HepG2 (cell line): ENCODE measurements around the gene CAPN8. TPM values are rescaled to one million over a fixed set of nuclear protein-coding genes. Genes with fewer than 3 reads are reported as not detected.

Source experiments
- ELF1 ChIP-seq: sonication (generic); formaldehyde crosslinking; IDR thresholded peaks from 2 replicates; pipeline ENCODE4 v1.4.0; 2020; ENCODE audit warnings: missing genetic modification reagents
- FOXA3 ChIP-seq: IDR thresholded peaks from 2 replicates; pipeline ENCODE4 v1.6.1; 2016; ENCODE audit warnings: missing genetic modification reagents, missing compliant biosample characterization
- FOXC1 ChIP-seq: sonication (generic); formaldehyde crosslinking; IDR thresholded peaks from 2 replicates; pipeline ENCODE4 v1.8.0; 2022; ENCODE audit warnings: mild to moderate bottlenecking, missing genetic modification reagents, borderline replicate concordance
- GABPB1 ChIP-seq: IDR thresholded peaks from 2 replicates; pipeline ENCODE4 v1.6.1; 2016; ENCODE audit warnings: mild to moderate bottlenecking, missing genetic modification reagents, moderate library complexity, missing compliant biosample characterization
- GATAD2A ChIP-seq: IDR thresholded peaks from 2 replicates; pipeline ENCODE4 v1.6.1; 2016
- HMG20A ChIP-seq: IDR thresholded peaks from 2 replicates; pipeline ENCODE4 v1.6.1; 2016; ENCODE audit warnings: borderline replicate concordance
- MAX ChIP-seq: IDR thresholded peaks from 2 replicates; pipeline ENCODE4 v1.6.1; 2012; ENCODE audit warnings: inconsistent platforms
- NCOA5 ChIP-seq: sonication (generic); formaldehyde crosslinking; IDR thresholded peaks from 2 replicates; pipeline ENCODE4 v1.4.0; 2020; ENCODE audit warnings: missing genetic modification reagents
- NFIC ChIP-seq: IDR thresholded peaks from 2 replicates; pipeline ENCODE4 v1.6.1; 2012; ENCODE audit warnings: mild to moderate bottlenecking, low read length, inconsistent platforms
- NR2F6 ChIP-seq, 2 experiments: IDR thresholded peaks; 2 replicates each; pipeline ENCODE4 v1.6.1; 2016; ENCODE audit warnings: antibody characterized with exemption in 1 of 2, mild to moderate bottlenecking in 1 of 2
- PRDM10 ChIP-seq: sonication (generic); formaldehyde crosslinking; IDR thresholded peaks from 2 replicates; pipeline ENCODE4 v1.4.0; 2020; ENCODE audit warnings: low read depth, missing genetic modification reagents
- SP1 ChIP-seq, 2 experiments: fragments of 450-650 bp in 1 of 2; sonication (generic) in 1 of 2; formaldehyde crosslinking in 1 of 2; IDR thresholded peaks; 2 replicates each; pipeline versions ENCODE4 v1.4.0 to v1.6.1; 2016 to 2020; ENCODE audit warnings: missing genetic modification reagents in 1 of 2
- ZBTB44 ChIP-seq: sonication (generic); formaldehyde crosslinking; IDR thresholded peaks from 2 replicates; pipeline ENCODE4 v1.4.0; 2020; ENCODE audit warnings: missing genetic modification reagents
- ZFP82 ChIP-seq: sonication (generic); formaldehyde crosslinking; IDR thresholded peaks from 2 replicates; pipeline ENCODE4 v1.5.1; 2020; ENCODE audit warnings: mild to moderate bottlenecking, missing genetic modification reagents, borderline replicate concordance
- ZFX ChIP-seq: sonication (generic); formaldehyde crosslinking; IDR thresholded peaks from 2 replicates; pipeline ENCODE4 v1.4.0; 2020; ENCODE audit warnings: mild to moderate bottlenecking, low read depth, missing genetic modification reagents, moderate library complexity
- ZNF563 ChIP-seq: sonication (generic); formaldehyde crosslinking; IDR thresholded peaks from 2 replicates; pipeline ENCODE4 v1.8.0; 2022; ENCODE audit warnings: mild to moderate bottlenecking, moderate library complexity, missing genetic modification reagents
- ZNF580 ChIP-seq: IDR thresholded peaks from 2 replicates; pipeline ENCODE4 v1.6.1; 2016; ENCODE audit warnings: low read depth, borderline replicate concordance
- ZNF605 ChIP-seq: sonication (generic); formaldehyde crosslinking; IDR thresholded peaks from 2 replicates; pipeline ENCODE4 v1.8.0; 2022; ENCODE audit warnings: mild to moderate bottlenecking, missing genetic modification reagents
- ZNF672 ChIP-seq: sonication (generic); formaldehyde crosslinking; IDR thresholded peaks from 2 replicates; pipeline ENCODE4 v1.8.1; 2022; ENCODE audit warnings: missing genetic modification reagents
- ZNF710 ChIP-seq: sonication (generic); formaldehyde crosslinking; IDR thresholded peaks from 2 replicates; pipeline ENCODE4 v1.5.0; 2020; ENCODE audit warnings: mild to moderate bottlenecking, missing genetic modification reagents, borderline replicate concordance
- ZNF781 ChIP-seq: sonication (generic); formaldehyde crosslinking; IDR thresholded peaks from 2 replicates; pipeline ENCODE4 v1.5.1; 2020; ENCODE audit warnings: borderline replicate concordance, mild to moderate bottlenecking, missing genetic modification reagents; ENCODE audit errors: not compliant biosample characterization
- ZNF891 ChIP-seq: sonication (generic); formaldehyde crosslinking; IDR thresholded peaks from 2 replicates; pipeline ENCODE4 v1.5.0; 2020; ENCODE audit warnings: mild to moderate bottlenecking, missing genetic modification reagents
- polyA plus RNA-seq, 8 experiments: library from polyadenylated mRNA; depleted of rRNA in 3 of 8; stranded (reverse) in 7 of 8; unstranded in 1 of 8; fragments of >200 nt; fragmentation: Illumina TruSeq in 4 of 8; extraction: Trizol in 4 of 8; gene quantifications; 2 replicates each; pipeline versions ENCODE4 v1.2.1 to v1.2.3, GENCODE V29; 2011 to 2016; ENCODE audit warnings: low read depth in 4 of 8, missing spikeins in 1 of 8, mixed read lengths in 1 of 8; ENCODE audit not compliant: insufficient read depth in 1 of 8
- total RNA-seq, 5 experiments: library from RNA; depleted of rRNA; stranded (reverse); fragments of >200 nt; fragmentation: Illumina TruSeq; extraction: Trizol; gene quantifications; 2 replicates each; pipeline ENCODE4 v1.2.3, GENCODE V29; 2016; ENCODE audit warnings: low read depth in 1 of 5

The CAPN8 gene
- total and polyA plus RNA-seq, 2 of the 13 experiments (the other 11 are each of a cell fraction or from before 2014, with no cell fraction given) = 0.20 to 0.25 TPM

GRCh38 chr1:223628233-223629125 lies 37.0 kb downstream of the CAPN8 start (continued):
- TF ChIP-seq FOXA3 (CRISPR knock-in tag) (0 out of 2 replicates have a peak, but pooled peaks have one; percentile 8), ELF1 (CRISPR knock-in tag) (peak; percentile 67), ZBTB44 (CRISPR knock-in tag) (no peak), ZFP82 (CRISPR knock-in tag) (no peak), ZNF781 (CRISPR knock-in tag) (no peak), GABPB1 (CRISPR knock-in tag) (peak; percentile 85), NCOA5 (CRISPR knock-in tag) (no peak), SP1 (IDR thresholded peaks at IDR 0.05) (no peak), SP1 (CRISPR knock-in tag; IDR thresholded peaks at IDR 0.05) (no peak), ZNF580 (no peak), ZNF605 (CRISPR knock-in tag) (no peak), ZNF672 (CRISPR knock-in tag) (no peak), HMG20A (no peak), ZNF891 (no peak), ZNF563 (CRISPR knock-in tag) (no peak), PRDM10 (CRISPR knock-in tag) (no peak), NFIC (no peak), GATAD2A (CRISPR knock-in tag) (0 out of 2 replicates have a peak, but pooled peaks have one; percentile 17), NR2F6 (IDR thresholded peaks at IDR 0.05) (no peak), NR2F6 (CRISPR knock-in tag; IDR thresholded peaks at IDR 0.05) (peak; percentile 44; the same call in 1 of the 2 replicates), ZNF710 (CRISPR knock-in tag) (no peak), MAX (peak; percentile 85), FOXC1 (0 out of 2 replicates have a peak, but pooled peaks have one; percentile 43), ZFX (CRISPR knock-in tag) (0 out of 2 replicates have a peak, but pooled peaks have one; percentile 15)
